DND-41 (cell line): Measurements from ENCODE around the gene PMPCA.

ENCODE experiments used
- EZH2 ChIP-seq: IDR thresholded peaks from 3 replicates; pipeline ENCODE4 v1.6.1; 2012; ENCODE audit warnings: borderline replicate concordance, low read depth, mild to moderate bottlenecking, moderate library complexity, low read length, inconsistent platforms; ENCODE audit not compliant: severe bottlenecking
- TF ChIP-seq, protein P1 (sequence below): IDR thresholded peaks from 2 replicates; pipeline ENCODE4 v1.5.1; 2012; ENCODE audit warnings: borderline replicate concordance, low read length, moderate library complexity, mild to moderate bottlenecking; ENCODE audit not compliant: poor library complexity, severe bottlenecking; ENCODE audit errors: extremely low read depth

DNA sequence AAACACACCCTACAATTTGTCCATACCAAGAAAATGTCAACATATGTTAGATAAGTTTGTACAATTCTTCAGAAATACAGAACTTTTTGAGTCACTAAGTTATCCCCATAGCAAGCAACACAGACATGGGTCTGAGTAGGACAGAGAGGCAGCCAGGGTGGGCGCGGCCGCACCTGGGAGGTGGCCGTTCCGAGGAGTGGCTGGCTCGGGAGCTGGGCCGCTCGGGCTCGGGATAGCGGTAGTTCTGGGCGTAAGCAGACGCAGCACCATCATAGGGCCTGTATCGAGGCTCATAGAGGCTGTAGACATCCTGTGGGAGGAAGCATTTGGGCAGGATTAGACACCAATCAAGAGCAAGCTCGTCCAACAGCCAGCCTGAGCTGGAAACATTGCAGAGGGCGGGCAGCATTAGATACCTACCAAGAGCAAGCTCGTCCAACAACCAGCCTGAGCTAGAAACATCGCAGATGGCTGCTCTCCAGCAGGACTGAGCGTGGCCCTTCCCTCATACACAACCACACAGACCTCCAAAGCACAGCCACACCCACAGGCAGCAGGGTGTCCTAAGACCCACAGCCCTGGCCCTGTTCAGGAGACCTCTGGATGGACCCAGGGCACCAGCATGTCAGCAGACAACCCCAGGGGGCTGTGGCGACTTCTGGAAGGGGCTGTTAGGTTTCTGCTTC lies 61.5 kb downstream of the PMPCA start:
- TF ChIP-seq, protein P1, sequence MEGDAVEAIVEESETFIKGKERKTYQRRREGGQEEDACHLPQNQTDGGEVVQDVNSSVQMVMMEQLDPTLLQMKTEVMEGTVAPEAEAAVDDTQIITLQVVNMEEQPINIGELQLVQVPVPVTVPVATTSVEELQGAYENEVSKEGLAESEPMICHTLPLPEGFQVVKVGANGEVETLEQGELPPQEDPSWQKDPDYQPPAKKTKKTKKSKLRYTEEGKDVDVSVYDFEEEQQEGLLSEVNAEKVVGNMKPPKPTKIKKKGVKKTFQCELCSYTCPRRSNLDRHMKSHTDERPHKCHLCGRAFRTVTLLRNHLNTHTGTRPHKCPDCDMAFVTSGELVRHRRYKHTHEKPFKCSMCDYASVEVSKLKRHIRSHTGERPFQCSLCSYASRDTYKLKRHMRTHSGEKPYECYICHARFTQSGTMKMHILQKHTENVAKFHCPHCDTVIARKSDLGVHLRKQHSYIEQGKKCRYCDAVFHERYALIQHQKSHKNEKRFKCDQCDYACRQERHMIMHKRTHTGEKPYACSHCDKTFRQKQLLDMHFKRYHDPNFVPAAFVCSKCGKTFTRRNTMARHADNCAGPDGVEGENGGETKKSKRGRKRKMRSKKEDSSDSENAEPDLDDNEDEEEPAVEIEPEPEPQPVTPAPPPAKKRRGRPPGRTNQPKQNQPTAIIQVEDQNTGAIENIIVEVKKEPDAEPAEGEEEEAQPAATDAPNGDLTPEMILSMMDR = no peak
- no peak for TF ChIP-seq EZH2
